ENCODE data around the gene DDOST.

DNA sequence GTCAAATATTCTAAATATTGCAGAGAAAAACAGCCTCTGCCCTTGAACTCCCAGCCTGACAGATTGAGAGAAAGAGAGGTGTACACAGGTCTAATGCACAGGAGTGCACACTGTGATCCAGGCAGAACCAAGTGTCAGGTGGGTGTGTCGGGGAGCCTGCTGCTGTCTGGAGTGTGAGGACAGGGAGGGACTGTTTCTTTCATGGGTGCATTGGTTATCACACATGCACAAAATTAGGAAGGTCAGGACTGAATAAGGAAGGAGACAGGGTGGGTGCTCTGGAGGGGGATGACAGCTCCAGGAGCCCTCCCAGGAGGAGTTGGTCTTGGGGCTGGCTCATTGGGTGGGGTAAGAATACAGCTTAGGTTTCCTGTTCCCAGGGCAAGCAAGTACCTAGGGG, 41.2 kb downstream of the DDOST start:
- TF ChIP-seq, protein P1, sequence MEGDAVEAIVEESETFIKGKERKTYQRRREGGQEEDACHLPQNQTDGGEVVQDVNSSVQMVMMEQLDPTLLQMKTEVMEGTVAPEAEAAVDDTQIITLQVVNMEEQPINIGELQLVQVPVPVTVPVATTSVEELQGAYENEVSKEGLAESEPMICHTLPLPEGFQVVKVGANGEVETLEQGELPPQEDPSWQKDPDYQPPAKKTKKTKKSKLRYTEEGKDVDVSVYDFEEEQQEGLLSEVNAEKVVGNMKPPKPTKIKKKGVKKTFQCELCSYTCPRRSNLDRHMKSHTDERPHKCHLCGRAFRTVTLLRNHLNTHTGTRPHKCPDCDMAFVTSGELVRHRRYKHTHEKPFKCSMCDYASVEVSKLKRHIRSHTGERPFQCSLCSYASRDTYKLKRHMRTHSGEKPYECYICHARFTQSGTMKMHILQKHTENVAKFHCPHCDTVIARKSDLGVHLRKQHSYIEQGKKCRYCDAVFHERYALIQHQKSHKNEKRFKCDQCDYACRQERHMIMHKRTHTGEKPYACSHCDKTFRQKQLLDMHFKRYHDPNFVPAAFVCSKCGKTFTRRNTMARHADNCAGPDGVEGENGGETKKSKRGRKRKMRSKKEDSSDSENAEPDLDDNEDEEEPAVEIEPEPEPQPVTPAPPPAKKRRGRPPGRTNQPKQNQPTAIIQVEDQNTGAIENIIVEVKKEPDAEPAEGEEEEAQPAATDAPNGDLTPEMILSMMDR (IDR thresholded peaks at IDR 0.05; ENCODE audit: low read depth, low read length, poor library complexity, severe bottlenecking), result no peak
- no peak for TF ChIP-seq EZH2phosphoT487 (IDR thresholded peaks at IDR 0.05; ENCODE audit: borderline replicate concordance, low read length)

Measured in DOHH2 (cell line).